Osteoblast (primary cell): ENCODE measurements around the gene GPER1. TPM values are rescaled to one million over a fixed set of nuclear protein-coding genes. Genes with fewer than 3 reads are reported as not detected.
A peak's percentile ranks its signal among the peaks of the same experiment; 100 is the strongest.
"Not testable (repeated sequence)": the region's sequence is repeated elsewhere in the genome, so short reads cannot be mapped to it uniquely, and the experiment has no call there.

Source experiments
- DNase-seq: peaks from one replicate; pipeline ENCODE4 v3.0.0; 2011; ENCODE audit warnings: low spot score, mixed read lengths; ENCODE audit not compliant: insufficient read length; ENCODE audit errors: missing footprints
- H2AFZ ChIP-seq: 2 replicates; pipeline ENCODE4 v1.6.0; 2011; ENCODE audit warnings: mild to moderate bottlenecking, low read length
- H3K27ac ChIP-seq: 2 replicates; pipeline ENCODE4 v1.5.1; 2011; ENCODE audit warnings: mild to moderate bottlenecking, low read depth, low read length, moderate library complexity
- H3K27me3 ChIP-seq: 2 replicates; pipeline ENCODE4 v1.6.0; 2012; ENCODE audit warnings: mild to moderate bottlenecking, control low read depth, inconsistent platforms, low read length, moderate library complexity; ENCODE audit not compliant: insufficient read depth
- H3K36me3 ChIP-seq: 2 replicates; pipeline ENCODE4 v1.5.1; 2011; ENCODE audit warnings: mild to moderate bottlenecking, low read length, control low read depth, moderate library complexity; ENCODE audit not compliant: insufficient read depth
- H3K4me1 ChIP-seq: 2 replicates; pipeline ENCODE4 v1.5.1; 2011; ENCODE audit warnings: mild to moderate bottlenecking, low read length, control low read depth, moderate library complexity; ENCODE audit not compliant: insufficient read depth
- H3K4me2 ChIP-seq: 2 replicates; pipeline ENCODE4 v1.6.0; 2011; ENCODE audit warnings: mild to moderate bottlenecking, low read length; ENCODE audit not compliant: insufficient read depth
- H3K4me3 ChIP-seq: fragments of 200-600 bp; sonication (generic); 3 replicates; pipeline ENCODE4 v1.5.1; 2012; ENCODE audit warnings: mild to moderate bottlenecking, low read length, inconsistent platforms; ENCODE audit not compliant: insufficient read depth
- H3K79me2 ChIP-seq: 2 replicates; pipeline ENCODE4 v1.6.0; 2012; ENCODE audit warnings: mild to moderate bottlenecking, low read length, control low read depth, inconsistent platforms; ENCODE audit not compliant: insufficient read depth
- H3K9me3 ChIP-seq: 2 replicates; pipeline ENCODE4 v1.5.1; 2011; ENCODE audit warnings: low read depth, low read length, control low read depth
- H4K20me1 ChIP-seq: 2 replicates; pipeline ENCODE4 v1.6.0; 2012; ENCODE audit warnings: mild to moderate bottlenecking, low read length, control low read depth; ENCODE audit not compliant: insufficient read depth
- total RNA-seq: library from RNA; depleted of rRNA; stranded (reverse); fragments of >200 nt; gene quantifications from 2 replicates; pipeline ENCODE4 v1.2.3, GENCODE V29; 2012
- TF ChIP-seq, protein P1 (sequence below): IDR thresholded peaks from 2 replicates; pipeline ENCODE4 v1.5.1; 2011; ENCODE audit warnings: mild to moderate bottlenecking, low read depth, low read length, moderate library complexity; ENCODE audit errors: extremely low read depth

The GPER1 gene
- total RNA-seq, 1 donor = 10.5 TPM

DNA sequence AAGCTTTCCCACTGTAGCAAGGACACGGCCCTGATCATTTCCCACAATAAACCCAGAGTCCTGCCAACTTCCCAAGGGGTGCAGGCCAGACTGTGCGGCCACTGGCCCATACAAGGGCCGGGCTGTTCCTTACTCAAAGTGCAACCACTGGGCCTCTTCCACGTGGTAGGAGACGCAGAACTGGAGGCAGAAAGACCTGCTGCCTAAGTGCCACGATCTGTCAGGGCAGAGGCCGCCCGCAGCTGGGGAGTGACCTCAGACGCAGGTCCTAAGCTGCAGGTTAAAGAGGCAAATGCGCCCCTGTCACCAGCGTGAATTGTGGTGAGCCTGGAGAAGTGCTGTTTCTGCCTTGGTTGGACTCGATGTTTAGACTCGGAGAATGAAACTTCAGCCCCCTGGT lies 26.2 kb downstream of the GPER1 start:
- no peak overlapping the region for H3K4me3 ChIP-seq
- peaks cover 5% of the 10 kb centered on the region for H3K79me2 ChIP-seq
- H3K36me3 ChIP-seq = peaks cover 3% of the 10 kb centered on the region
- peaks cover 3% of the 10 kb centered on the region for H4K20me1 ChIP-seq
- no peaks in the 10 kb centered on the region for H3K27me3 ChIP-seq
- no peak overlapping the region for H3K27ac ChIP-seq
- no peak overlapping the region for H3K4me2 ChIP-seq
- peaks cover 12% of the 10 kb centered on the region for H3K4me1 ChIP-seq
- TF ChIP-seq, protein P1, sequence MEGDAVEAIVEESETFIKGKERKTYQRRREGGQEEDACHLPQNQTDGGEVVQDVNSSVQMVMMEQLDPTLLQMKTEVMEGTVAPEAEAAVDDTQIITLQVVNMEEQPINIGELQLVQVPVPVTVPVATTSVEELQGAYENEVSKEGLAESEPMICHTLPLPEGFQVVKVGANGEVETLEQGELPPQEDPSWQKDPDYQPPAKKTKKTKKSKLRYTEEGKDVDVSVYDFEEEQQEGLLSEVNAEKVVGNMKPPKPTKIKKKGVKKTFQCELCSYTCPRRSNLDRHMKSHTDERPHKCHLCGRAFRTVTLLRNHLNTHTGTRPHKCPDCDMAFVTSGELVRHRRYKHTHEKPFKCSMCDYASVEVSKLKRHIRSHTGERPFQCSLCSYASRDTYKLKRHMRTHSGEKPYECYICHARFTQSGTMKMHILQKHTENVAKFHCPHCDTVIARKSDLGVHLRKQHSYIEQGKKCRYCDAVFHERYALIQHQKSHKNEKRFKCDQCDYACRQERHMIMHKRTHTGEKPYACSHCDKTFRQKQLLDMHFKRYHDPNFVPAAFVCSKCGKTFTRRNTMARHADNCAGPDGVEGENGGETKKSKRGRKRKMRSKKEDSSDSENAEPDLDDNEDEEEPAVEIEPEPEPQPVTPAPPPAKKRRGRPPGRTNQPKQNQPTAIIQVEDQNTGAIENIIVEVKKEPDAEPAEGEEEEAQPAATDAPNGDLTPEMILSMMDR = no peak
- no peak for DNase-seq
- H2AFZ ChIP-seq = no peak overlapping the region
- no peaks in the 10 kb centered on the region for H3K9me3 ChIP-seq

DNA sequence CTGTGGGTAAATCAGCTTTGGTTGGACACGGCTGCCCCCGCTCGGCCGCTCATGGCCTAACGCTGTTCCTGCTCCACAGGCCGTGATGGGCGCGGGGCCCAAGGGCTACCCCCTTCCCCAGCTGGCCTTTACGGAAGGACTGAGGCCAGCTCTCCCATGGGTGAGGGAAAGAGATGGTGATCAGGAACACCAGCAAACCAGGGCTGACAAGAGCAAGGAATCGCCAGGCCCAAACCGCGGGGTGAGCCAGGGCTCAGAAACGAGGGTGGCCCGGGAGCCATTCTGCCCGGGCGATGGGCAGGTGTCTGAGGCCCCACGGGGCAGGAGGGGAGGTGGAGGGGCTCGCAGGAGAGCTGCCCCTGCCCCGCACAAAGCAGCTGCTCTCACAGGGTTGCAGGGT lies 26.6 kb downstream of the GPER1 start:
- Histone ChIP-seq H3K9me3 (no peaks in the 10 kb centered on the region), H3K79me2 (peaks cover 5% of the 10 kb centered on the region), H3K27ac (no peak overlapping the region), H4K20me1 (peaks cover 3% of the 10 kb centered on the region), H3K4me1 (peaks cover 12% of the 10 kb centered on the region), H2AFZ (no peak overlapping the region), H3K4me2 (no peak overlapping the region), H3K36me3 (peaks cover 3% of the 10 kb centered on the region), H3K4me3 (no peak overlapping the region), H3K27me3 (no peaks in the 10 kb centered on the region)
- DNase-seq = peak; percentile 18
- TF ChIP-seq, protein P1 = no peak

DNA sequence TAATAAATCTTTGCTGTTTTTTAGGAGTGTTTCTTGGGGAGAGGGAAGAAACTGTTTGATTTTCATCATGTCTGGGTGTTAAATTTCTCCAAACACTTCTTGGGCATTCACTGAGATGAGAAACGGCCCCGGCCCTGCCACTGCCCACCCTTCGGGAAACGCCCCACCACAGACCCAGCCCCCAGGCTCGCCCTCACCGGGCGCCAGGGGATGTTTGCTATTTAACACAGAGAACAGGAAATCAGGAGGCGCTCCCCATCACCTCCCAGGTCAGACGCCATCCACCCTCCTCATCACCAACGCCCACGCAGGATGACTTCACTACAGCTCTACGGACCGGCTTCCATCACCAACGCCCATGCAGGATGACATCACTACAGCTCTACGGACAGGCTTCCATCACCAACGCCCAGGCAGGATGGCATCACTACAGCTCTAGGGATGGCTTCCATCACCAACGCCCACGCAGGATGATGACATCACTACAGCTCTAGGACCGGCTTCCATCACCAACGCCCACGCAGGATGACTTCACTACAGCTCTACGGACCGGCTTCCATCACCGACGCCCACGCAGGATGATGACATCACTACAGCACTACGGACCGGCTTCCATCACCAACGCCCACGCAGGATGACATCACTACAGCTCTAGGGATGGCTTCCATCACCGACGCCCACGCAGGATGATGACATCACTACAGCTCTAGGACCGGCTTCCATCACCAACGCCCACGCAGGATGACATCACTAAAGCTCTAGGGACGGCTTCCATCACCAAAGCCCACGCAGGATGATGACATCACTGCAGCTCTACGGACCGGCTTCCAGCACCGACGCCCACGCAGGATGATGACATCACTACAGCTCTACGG lies 27.5 kb downstream of the GPER1 start:
- peak; percentile 27 for DNase-seq
- H3K9me3 ChIP-seq, H3K4me2 ChIP-seq, H2AFZ ChIP-seq, H3K36me3 ChIP-seq, H4K20me1 ChIP-seq, H3K27ac ChIP-seq, H3K79me2 ChIP-seq, H3K4me3 ChIP-seq, H3K27me3 ChIP-seq: not testable (repeated sequence)
- peaks cover 12% of the 10 kb centered on the region for H3K4me1 ChIP-seq

DNA sequence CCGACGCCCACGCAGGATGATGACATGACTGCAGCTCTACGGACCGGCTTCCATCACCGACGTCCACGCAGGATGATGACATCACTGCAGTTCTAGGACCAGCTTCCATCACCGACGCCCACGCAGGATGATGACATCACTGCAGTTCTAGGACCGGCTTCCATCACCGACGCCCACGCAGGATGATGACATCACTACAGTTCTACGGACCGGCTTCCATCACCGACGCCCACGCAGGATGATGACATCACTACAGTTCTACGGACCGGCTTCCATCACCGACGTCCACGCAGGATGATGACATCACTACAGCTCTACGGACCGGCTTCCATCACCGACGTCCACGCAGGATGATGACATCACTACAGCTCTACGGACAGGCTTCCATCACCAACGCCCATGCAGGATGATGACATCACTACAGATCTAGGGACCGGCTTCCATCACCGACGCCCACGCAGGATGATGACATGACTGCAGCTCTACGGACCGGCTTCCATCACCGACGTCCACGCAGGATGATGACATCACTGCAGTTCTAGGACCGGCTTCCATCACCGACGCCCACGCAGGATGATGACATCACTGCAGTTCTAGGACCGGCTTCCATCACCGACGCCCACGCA lies 28.6 kb downstream of the GPER1 start:
- peaks cover 16% of the 10 kb centered on the region for H3K4me1 ChIP-seq
- not testable (repeated sequence) for H4K20me1 ChIP-seq, H3K4me2 ChIP-seq

More for the DNA sequence above, 28.6 kb downstream of the GPER1 start:
- H3K9me3 ChIP-seq, H3K4me3 ChIP-seq, H3K36me3 ChIP-seq, H3K27ac ChIP-seq, DNase-seq, H3K27me3 ChIP-seq, H2AFZ ChIP-seq: not testable (repeated sequence)
- H3K79me2 ChIP-seq = peaks cover 19% of the 10 kb centered on the region
